ENCODE results near the gene RAD9A. TPM values are rescaled to one million over a fixed set of nuclear protein-coding genes. Genes with fewer than 3 reads are reported as not detected.

The RAD9A gene
- total and polyA plus RNA-seq, 2 experiments from 2014 or later = 13.9 to 17.0 TPM

GRCh38 chr11:67397536-67397935, 5.8 kb downstream of the RAD9A start:
- H3K27ac ChIP-seq (ENCODE audit: low read depth) = no peak overlapping the region
- peaks cover 8% of the 10 kb centered on the region; the same call in 1 of the 2 replicates for H4K20me1 ChIP-seq (replicated peaks; ENCODE audit: insufficient read depth)
- ATAC-seq (no peak), DNase-seq (ENCODE audit: low spot score) (no peak)
- no peaks in the 10 kb centered on the region for H3K36me3 ChIP-seq (ENCODE audit: insufficient read depth)
- no peak overlapping the region for H3K4me3 ChIP-seq
- Mint-ChIP-seq H3K36me3 (ENCODE audit: low read depth) (peaks cover 47% of the 10 kb centered on the region), H3K4me1 (peaks cover 33% of the 10 kb centered on the region), H3K27me3 (ENCODE audit: insufficient read depth, low read depth, poor library complexity) (peaks cover 14% of the 10 kb centered on the region), H3K4me3 (no peak overlapping the region; the same call in 2 of the 3 replicates), H3K9me3 (no peaks in the 10 kb centered on the region), H3K27ac (peak overlapping the region; percentile 56; the same call in 1 of the 2 replicates)
- H3K4me2 ChIP-seq = peak overlapping the region; percentile 72; the same call in 1 of the 2 replicates
- H3K27me3 ChIP-seq (ENCODE audit: insufficient read depth) = no peaks in the 10 kb centered on the region
- no peak overlapping the region for H2AFZ ChIP-seq
- no peaks in the 10 kb centered on the region for H3K9me2 ChIP-seq (ENCODE audit: insufficient read depth)
- H3F3A ChIP-seq (replicated peaks; ENCODE audit: low read depth) = 0 out of 2 replicates have a peak, but pooled peaks cover 4% of the 10 kb centered on the region
- peaks cover 24% of the 10 kb centered on the region for H3K4me1 ChIP-seq (ENCODE audit: insufficient read depth)
- peaks cover 16% of the 10 kb centered on the region for H3K79me2 ChIP-seq (replicated peaks; ENCODE audit: insufficient read depth)
- TF ChIP-seq POLR2AphosphoS5 (IDR thresholded peaks at IDR 0.05; ENCODE audit: low read depth) (no peak), ZNF331 (CRISPR knock-in tag; IDR thresholded peaks at IDR 0.05; ENCODE audit: low read depth) (no peak), EZH2 (IDR thresholded peaks at IDR 0.05; ENCODE audit: low read depth, unreplicated experiment) (no peak), NANOG (IDR thresholded peaks at IDR 0.05; ENCODE audit: borderline replicate concordance) (no peak), STAT1 (IDR thresholded peaks at IDR 0.05; ENCODE audit: unreplicated experiment) (no peak), REST (IDR thresholded peaks at IDR 0.05; ENCODE audit: unreplicated experiment) (no peak), ZNF114 (CRISPR knock-in tag; IDR thresholded peaks at IDR 0.05) (no peak), EZH2phosphoT487 (IDR thresholded peaks at IDR 0.05; ENCODE audit: unreplicated experiment) (no peak), CREB1 (CRISPR knock-in tag; IDR thresholded peaks at IDR 0.05; ENCODE audit: low read depth) (no peak), ZNF462 (CRISPR knock-in tag; IDR thresholded peaks at IDR 0.05) (no peak), JUNB (IDR thresholded peaks at IDR 0.05; ENCODE audit: unreplicated experiment) (no peak), ETS1 (IDR thresholded peaks at IDR 0.05) (no peak)
- TF ChIP-seq, protein P1, sequence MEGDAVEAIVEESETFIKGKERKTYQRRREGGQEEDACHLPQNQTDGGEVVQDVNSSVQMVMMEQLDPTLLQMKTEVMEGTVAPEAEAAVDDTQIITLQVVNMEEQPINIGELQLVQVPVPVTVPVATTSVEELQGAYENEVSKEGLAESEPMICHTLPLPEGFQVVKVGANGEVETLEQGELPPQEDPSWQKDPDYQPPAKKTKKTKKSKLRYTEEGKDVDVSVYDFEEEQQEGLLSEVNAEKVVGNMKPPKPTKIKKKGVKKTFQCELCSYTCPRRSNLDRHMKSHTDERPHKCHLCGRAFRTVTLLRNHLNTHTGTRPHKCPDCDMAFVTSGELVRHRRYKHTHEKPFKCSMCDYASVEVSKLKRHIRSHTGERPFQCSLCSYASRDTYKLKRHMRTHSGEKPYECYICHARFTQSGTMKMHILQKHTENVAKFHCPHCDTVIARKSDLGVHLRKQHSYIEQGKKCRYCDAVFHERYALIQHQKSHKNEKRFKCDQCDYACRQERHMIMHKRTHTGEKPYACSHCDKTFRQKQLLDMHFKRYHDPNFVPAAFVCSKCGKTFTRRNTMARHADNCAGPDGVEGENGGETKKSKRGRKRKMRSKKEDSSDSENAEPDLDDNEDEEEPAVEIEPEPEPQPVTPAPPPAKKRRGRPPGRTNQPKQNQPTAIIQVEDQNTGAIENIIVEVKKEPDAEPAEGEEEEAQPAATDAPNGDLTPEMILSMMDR (conservative IDR thresholded peaks at IDR 0.05; ENCODE audit: low read depth in 2 of 2) = no peak

Data from GM23338 (cell line).